ENCODE data around the gene EXOC6B. TPM values are rescaled to one million over a fixed set of nuclear protein-coding genes. Genes with fewer than 3 reads are reported as not detected.

The EXOC6B gene
- total and polyA plus RNA-seq, 8 donors: 2.4 to 19.2 (median 11.3) TPM

GRCh38 chr2:72325592-72326422 is 500.0 kb downstream of the EXOC6B start:
- H3K4me1 ChIP-seq: no peaks in the 10 kb centered on the region
- intact Hi-C loops (cut with DNase I): no loop called here
- H3K36me3 ChIP-seq: no peaks in the 10 kb centered on the region
- no peaks in the 10 kb centered on the region for H3K9me3 ChIP-seq
- H3K27ac ChIP-seq: no peak overlapping the region
- ATAC-seq (peak in 3 of 4 donors; percentile 34 to 51 (median 51)), DNase-seq (peak in 1 of 6 donors; percentile 21), FAIRE-seq (no peak)
- H3K4me3 ChIP-seq: no peak overlapping the region
- H3K27me3 ChIP-seq: no peaks in the 10 kb centered on the region
- TF ChIP-seq CTCF (IDR thresholded peaks at IDR 0.05): peak in 3 of 4 donors; percentile 22 to 34 (median 30)
- 70 to 83% methylated on average over 8 of the region's 8 CpGs for WGBS, 2 donors

- Histone ChIP-seq H3K4me3 (no peak overlapping the region), H3K9me3 (no peaks in the 10 kb centered on the region), H3K27me3 (no peaks in the 10 kb centered on the region), H3K36me3 (no peaks in the 10 kb centered on the region), H3K27ac (no peak overlapping the region), H3K4me1 (no peaks in the 10 kb centered on the region)
- no peak for DNase-seq
- no peak for TF ChIP-seq CTCF (IDR thresholded peaks at IDR 0.05)
- FAIRE-seq: no peak
- intact Hi-C loops (cut with DNase I): no loop called here
- ATAC-seq: no peak
These were observed 509.1 kb downstream of the EXOC6B start for GRCh38 chr2:72316774-72317173.

DNA sequence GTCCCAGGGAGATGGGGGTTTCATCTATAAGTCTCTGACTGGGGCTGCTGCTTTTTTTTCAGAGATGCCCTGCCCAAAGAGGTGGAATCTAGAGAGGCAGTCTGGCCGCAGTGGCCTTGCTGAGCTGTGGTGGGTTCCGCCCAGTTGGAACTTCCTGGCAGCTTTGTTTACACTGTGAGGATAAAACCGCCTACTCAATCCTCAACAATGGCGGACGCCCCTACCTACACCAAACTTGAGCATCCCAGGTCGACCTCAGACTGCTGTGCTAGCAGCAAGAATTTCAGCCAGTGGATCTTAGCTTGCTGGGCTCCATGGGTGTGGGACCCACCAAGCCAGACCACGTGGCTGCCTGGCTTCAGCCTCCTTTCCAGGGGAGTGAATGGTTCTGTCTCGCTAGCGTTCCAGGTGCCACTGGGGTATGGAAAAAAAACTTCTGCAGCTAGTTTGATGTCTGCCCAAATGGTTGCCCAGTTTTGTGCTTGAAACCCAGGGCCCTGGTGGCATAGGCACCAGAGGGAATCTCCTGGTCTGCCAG is 525.6 kb downstream of the EXOC6B start:
- intact Hi-C loops (cut with DNase I): no loop called here
- no peak for TF ChIP-seq CTCF (IDR thresholded peaks at IDR 0.05)
- Histone ChIP-seq H3K4me1 (no peaks in the 10 kb centered on the region), H3K27me3 (no peaks in the 10 kb centered on the region), H3K36me3 (no peaks in the 10 kb centered on the region), H3K4me3 (no peak overlapping the region), H3K9me3 (no peaks in the 10 kb centered on the region), H3K27ac (no peak overlapping the region)
- WGBS, 2 donors: 93 to 95% methylated on average over 9 of the region's 9 CpGs
- DNase-seq: no peak
- FAIRE-seq: no peak
- ATAC-seq: no peak

DNA sequence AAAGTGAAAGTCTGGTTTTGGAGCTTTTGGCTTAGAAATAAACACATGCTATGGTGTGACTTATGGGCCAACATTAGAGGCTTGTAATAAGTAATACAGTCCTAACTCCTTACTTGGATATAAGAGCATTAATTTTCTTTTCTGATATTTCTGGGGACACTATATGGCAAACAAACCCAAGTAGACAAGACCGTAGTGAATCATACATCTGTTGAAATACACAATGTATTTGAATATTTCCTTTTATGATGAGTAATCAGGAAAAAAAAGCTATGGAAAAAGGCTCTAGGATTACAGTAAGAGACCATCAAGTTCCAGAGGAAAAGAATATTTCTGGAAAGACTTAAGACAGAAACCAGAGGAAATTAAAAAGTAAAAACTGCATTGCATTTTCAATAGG is 532.2 kb downstream of the EXOC6B start:
- Histone ChIP-seq H3K27me3 (no peaks in the 10 kb centered on the region), H3K4me1 (no peaks in the 10 kb centered on the region), H3K36me3 (no peaks in the 10 kb centered on the region), H3K27ac (no peak overlapping the region), H3K9me3 (no peaks in the 10 kb centered on the region), H3K4me3 (no peak overlapping the region)
- FAIRE-seq (no peak), ATAC-seq (no peak), DNase-seq (no peak)
- 73 to 84% methylated on average over 1 of the region's 1 CpG for whole genome bisulfite sequencing, 2 donors
- intact Hi-C loops (cut with DNase I): no loop called here
- no peak for TF ChIP-seq CTCF (IDR thresholded peaks at IDR 0.05)

- Histone ChIP-seq H3K27ac (no peak overlapping the region), H3K4me1 (no peaks in the 10 kb centered on the region), H3K4me3 (no peak overlapping the region), H3K9me3 (no peaks in the 10 kb centered on the region), H3K36me3 (no peaks in the 10 kb centered on the region), H3K27me3 (no peaks in the 10 kb centered on the region)
- no peak for FAIRE-seq
- no peak for DNase-seq
- TF ChIP-seq CTCF (IDR thresholded peaks at IDR 0.05): no peak
- intact Hi-C loops (cut with DNase I): no loop called here
- 93 to 100% methylated on average over 1 of the region's 1 CpG for whole genome bisulfite sequencing, 2 donors
- ATAC-seq: no peak
These were observed 533.4 kb downstream of the EXOC6B start for GRCh38 chr2:72292433-72292832.

All from pancreas (tissue), 10 donors.